ENCODE measurements around the gene ARVCF. TPM values are rescaled to one million over a fixed set of nuclear protein-coding genes. Genes with fewer than 3 reads are reported as not detected.

The ARVCF gene
- total RNA-seq, 4 donors from 2014 or later = 31.1 to 55.8 (median 44.6) TPM

GRCh38 chr22:20064140-20064480, 47.5 kb upstream of the ARVCF start:
- no peak for DNase-seq (ENCODE audit: extremely low spot score)
- Histone ChIP-seq H3K27ac (replicated peaks in 1 of 4) (no peak overlapping the region), H3K27me3 (no peaks in the 10 kb centered on the region), H3K9me3 (no peaks in the 10 kb centered on the region), H3K36me3 (peaks cover 10 to 75% (median 50%) of the 10 kb centered on the region in 4 donors), H3K4me1 (no peaks in the 10 kb centered on the region), H3K4me3 (no peak overlapping the region)
- intact Hi-C loops (cut with DNase I) = no loop called here
- WGBS = 100% methylated on average over 1 of the region's 3 CpGs
- no peak for TF ChIP-seq EP300 (IDR thresholded peaks at IDR 0.05)
- no peak for TF ChIP-seq POLR2AphosphoS5 (IDR thresholded peaks at IDR 0.05)
- TF ChIP-seq POLR2A (IDR thresholded peaks at IDR 0.05; ENCODE audit: low read depth) = no peak
- no peak for TF ChIP-seq CTCF (IDR thresholded peaks at IDR 0.05)

- no peak overlapping the region for H3K27ac ChIP-seq (replicated peaks in 1 of 4)
- no peaks in the 10 kb centered on the region for H3K4me1 ChIP-seq
- no peak overlapping the region for H3K4me3 ChIP-seq
- 85% methylated on average over 17 of the region's 27 CpGs for WGBS
- H3K27me3 ChIP-seq = no peaks in the 10 kb centered on the region
- intact Hi-C loops (cut with DNase I) = no loop called here
- DNase-seq (ENCODE audit: extremely low spot score) = no peak
- no peaks in the 10 kb centered on the region for H3K9me3 ChIP-seq
- peaks cover 10 to 81% (median 53%) of the 10 kb centered on the region in 4 donors for H3K36me3 ChIP-seq
- TF ChIP-seq CTCF (IDR thresholded peaks at IDR 0.05) (no peak), EP300 (IDR thresholded peaks at IDR 0.05) (no peak), POLR2AphosphoS5 (IDR thresholded peaks at IDR 0.05) (no peak), POLR2A (IDR thresholded peaks at IDR 0.05; ENCODE audit: low read depth) (no peak)
Measured at GRCh38 chr22:20063271-20064139, 46.9 kb upstream of the ARVCF start.

- H3K4me1 ChIP-seq = no peaks in the 10 kb centered on the region
- no peak overlapping the region for H3K27ac ChIP-seq (replicated peaks in 1 of 4)
- no peaks in the 10 kb centered on the region for H3K9me3 ChIP-seq
- intact Hi-C loops (cut with DNase I) = no loop called here
- H3K27me3 ChIP-seq = no peaks in the 10 kb centered on the region
- no peak overlapping the region for H3K4me3 ChIP-seq
- TF ChIP-seq EP300 (IDR thresholded peaks at IDR 0.05) = no peak
- TF ChIP-seq POLR2AphosphoS5 (IDR thresholded peaks at IDR 0.05) = no peak
- TF ChIP-seq POLR2A (IDR thresholded peaks at IDR 0.05; ENCODE audit: low read depth) = no peak
- peaks cover 10 to 89% (median 61%) of the 10 kb centered on the region in 4 donors for H3K36me3 ChIP-seq
- DNase-seq (ENCODE audit: extremely low spot score) = no peak
- WGBS = 94% methylated on average over 11 of the region's 11 CpGs
Measured at GRCh38 chr22:20062766-20063083, 46.1 kb upstream of the ARVCF start.

GRCh38 chr22:20062043-20062765, 45.6 kb upstream of the ARVCF start:
- no peak for DNase-seq (ENCODE audit: extremely low spot score)
- no peak for TF ChIP-seq POLR2AphosphoS5 (IDR thresholded peaks at IDR 0.05)
- no peak for TF ChIP-seq POLR2A (IDR thresholded peaks at IDR 0.05; ENCODE audit: low read depth)
- no peak for TF ChIP-seq CTCF (IDR thresholded peaks at IDR 0.05)
- TF ChIP-seq EP300 (IDR thresholded peaks at IDR 0.05) = no peak
- Histone ChIP-seq H3K4me3 (no peak overlapping the region), H3K4me1 (no peaks in the 10 kb centered on the region), H3K36me3 (peaks cover 14 to 94% (median 66%) of the 10 kb centered on the region in 4 donors), H3K9me3 (no peaks in the 10 kb centered on the region), H3K27ac (replicated peaks in 1 of 4) (no peak overlapping the region), H3K27me3 (no peaks in the 10 kb centered on the region)
- intact Hi-C loops (cut with DNase I) = no loop called here
- 97% methylated on average over 12 of the region's 18 CpGs for WGBS

- H3K36me3 ChIP-seq = peaks cover 21 to 98% (median 73%) of the 10 kb centered on the region in 4 donors
- no peak overlapping the region for H3K27ac ChIP-seq (replicated peaks in 1 of 4)
- TF ChIP-seq EP300 (IDR thresholded peaks at IDR 0.05) = no peak
- no peak for TF ChIP-seq CTCF (IDR thresholded peaks at IDR 0.05)
- no peak for TF ChIP-seq POLR2A (IDR thresholded peaks at IDR 0.05; ENCODE audit: low read depth)
- TF ChIP-seq POLR2AphosphoS5 (IDR thresholded peaks at IDR 0.05) = no peak
- 100% methylated on average over 6 of the region's 11 CpGs for WGBS
- no peaks in the 10 kb centered on the region for H3K4me1 ChIP-seq
- intact Hi-C loops (cut with DNase I) = no loop called here
- no peaks in the 10 kb centered on the region for H3K9me3 ChIP-seq
- no peaks in the 10 kb centered on the region for H3K27me3 ChIP-seq
- DNase-seq (ENCODE audit: extremely low spot score) = no peak
- H3K4me3 ChIP-seq = no peak overlapping the region
Measured at GRCh38 chr22:20061481-20061861, 44.8 kb upstream of the ARVCF start.

Measured in esophagus muscularis mucosa (tissue), 4 donors.